ENCODE measurements around the gene PTPRN2. TPM values are rescaled to one million over a fixed set of nuclear protein-coding genes. Genes with fewer than 3 reads are reported as not detected.

PTPRN2 gene
- total RNA-seq, 1 experiment from 2014 or later: not detected

GRCh38 chr7:157840914-157841772, 746.5 kb downstream of the PTPRN2 start:
- DNase-seq: no peak
- H3K4me2 ChIP-seq: no peak overlapping the region
- CTCF ChIA-PET: no interaction called here
- no peaks in the 10 kb centered on the region for H3K36me3 ChIP-seq (ENCODE audit: low read depth)
- POLR2A ChIA-PET (ENCODE audit: unreplicated experiment): no interaction called here
- H3K9me3 ChIP-seq (ENCODE audit: insufficient read depth, low read depth): no peaks in the 10 kb centered on the region; the same call in 1 of the 2 replicates
- H3K27ac ChIP-seq: no peak overlapping the region
- H2AFZ ChIP-seq: no peak overlapping the region
- H3K9me2 ChIP-seq (ENCODE audit: insufficient read depth): no peaks in the 10 kb centered on the region
- H3K4me1 ChIP-seq (replicated peaks; ENCODE audit: insufficient read depth): no peaks in the 10 kb centered on the region
- peaks cover 84% of the 10 kb centered on the region for H3K27me3 ChIP-seq (ENCODE audit: insufficient read depth, low read depth)
- H3F3A ChIP-seq (ENCODE audit: insufficient read depth, low read depth): no peaks in the 10 kb centered on the region
- intact Hi-C loops (cut with micrococcal nuclease; ENCODE audit: unreplicated experiment): no loop called here
- no TSS peak for BruUV-seq (replicated peaks)
- no peak overlapping the region for H3K4me3 ChIP-seq
- no peak for TF ChIP-seq EZH2 (IDR thresholded peaks at IDR 0.05; ENCODE audit: low read depth)
- TF ChIP-seq, protein P1, sequence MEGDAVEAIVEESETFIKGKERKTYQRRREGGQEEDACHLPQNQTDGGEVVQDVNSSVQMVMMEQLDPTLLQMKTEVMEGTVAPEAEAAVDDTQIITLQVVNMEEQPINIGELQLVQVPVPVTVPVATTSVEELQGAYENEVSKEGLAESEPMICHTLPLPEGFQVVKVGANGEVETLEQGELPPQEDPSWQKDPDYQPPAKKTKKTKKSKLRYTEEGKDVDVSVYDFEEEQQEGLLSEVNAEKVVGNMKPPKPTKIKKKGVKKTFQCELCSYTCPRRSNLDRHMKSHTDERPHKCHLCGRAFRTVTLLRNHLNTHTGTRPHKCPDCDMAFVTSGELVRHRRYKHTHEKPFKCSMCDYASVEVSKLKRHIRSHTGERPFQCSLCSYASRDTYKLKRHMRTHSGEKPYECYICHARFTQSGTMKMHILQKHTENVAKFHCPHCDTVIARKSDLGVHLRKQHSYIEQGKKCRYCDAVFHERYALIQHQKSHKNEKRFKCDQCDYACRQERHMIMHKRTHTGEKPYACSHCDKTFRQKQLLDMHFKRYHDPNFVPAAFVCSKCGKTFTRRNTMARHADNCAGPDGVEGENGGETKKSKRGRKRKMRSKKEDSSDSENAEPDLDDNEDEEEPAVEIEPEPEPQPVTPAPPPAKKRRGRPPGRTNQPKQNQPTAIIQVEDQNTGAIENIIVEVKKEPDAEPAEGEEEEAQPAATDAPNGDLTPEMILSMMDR (conservative IDR thresholded peaks at IDR 0.05): no peak
- H3K79me2 ChIP-seq (ENCODE audit: low read depth): no peaks in the 10 kb centered on the region
- H4K20me1 ChIP-seq (ENCODE audit: insufficient read depth): no peaks in the 10 kb centered on the region

DNA sequence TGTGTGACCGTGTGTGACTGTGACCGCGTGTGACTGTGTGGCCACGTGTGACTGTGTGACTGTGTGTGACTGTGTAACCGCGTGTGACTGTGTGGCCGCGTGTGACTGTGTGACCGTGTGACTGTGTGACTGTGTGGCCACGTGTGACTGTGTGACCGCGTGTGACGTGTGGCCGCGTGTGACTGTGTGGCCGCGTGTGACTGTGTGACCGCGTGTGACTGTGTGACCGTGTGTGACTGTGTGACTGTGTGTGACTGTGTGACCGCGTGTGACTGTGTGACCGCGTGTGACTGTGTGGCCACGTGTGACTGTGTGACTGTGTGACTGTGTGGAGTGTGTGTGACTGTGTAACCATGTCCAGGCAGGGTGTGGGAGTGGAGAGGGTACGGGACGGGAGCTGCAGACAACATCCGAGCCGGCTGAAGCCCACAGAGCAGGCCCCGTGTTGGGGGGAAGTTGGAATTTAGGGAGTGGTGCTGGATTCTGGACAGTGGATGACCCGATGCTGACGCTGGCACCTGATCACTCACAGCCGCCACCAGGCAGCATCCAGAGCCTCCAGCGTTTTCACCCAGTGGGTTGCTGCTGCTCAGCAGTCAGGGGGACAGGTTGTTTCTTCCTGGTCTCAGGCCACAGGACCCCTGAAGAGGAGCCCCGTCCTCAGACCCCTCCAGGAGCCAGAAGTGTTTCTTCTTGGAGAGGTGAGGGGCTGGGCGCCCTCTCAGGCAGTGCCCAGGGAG, 747.3 kb downstream of the PTPRN2 start:
- intact Hi-C loops (cut with micrococcal nuclease; ENCODE audit: unreplicated experiment): no loop called here
- H3K4me1 ChIP-seq (replicated peaks; ENCODE audit: insufficient read depth): no peaks in the 10 kb centered on the region
- no peaks in the 10 kb centered on the region for H4K20me1 ChIP-seq (ENCODE audit: insufficient read depth)
- no peaks in the 10 kb centered on the region for H3K36me3 ChIP-seq (ENCODE audit: low read depth)
- no peak overlapping the region for H2AFZ ChIP-seq
- CTCF ChIA-PET: no interaction called here
- no peaks in the 10 kb centered on the region; the same call in 1 of the 2 replicates for H3K9me3 ChIP-seq (ENCODE audit: insufficient read depth, low read depth)
- POLR2A ChIA-PET (ENCODE audit: unreplicated experiment): no interaction called here
- H3K9me2 ChIP-seq (ENCODE audit: insufficient read depth): no peaks in the 10 kb centered on the region
- no peak overlapping the region for H3K4me3 ChIP-seq
- no peak for TF ChIP-seq EZH2 (IDR thresholded peaks at IDR 0.05; ENCODE audit: low read depth)
- TF ChIP-seq, protein P1 (conservative IDR thresholded peaks at IDR 0.05): no peak
- peaks cover 84% of the 10 kb centered on the region for H3K27me3 ChIP-seq (ENCODE audit: insufficient read depth, low read depth)
- DNase-seq: no peak
- H3K4me2 ChIP-seq: no peak overlapping the region
- no TSS peak for BruUV-seq (replicated peaks)
- no peaks in the 10 kb centered on the region for H3K79me2 ChIP-seq (ENCODE audit: low read depth)
- H3K27ac ChIP-seq: no peak overlapping the region
- no peaks in the 10 kb centered on the region for H3F3A ChIP-seq (ENCODE audit: insufficient read depth, low read depth)

GRCh38 chr7:157839672-157840167, 747.9 kb downstream of the PTPRN2 start:
- Histone ChIP-seq H3K9me3 (ENCODE audit: insufficient read depth, low read depth) (no peaks in the 10 kb centered on the region; the same call in 1 of the 2 replicates), H3K4me3 (no peak overlapping the region), H3K27ac (no peak overlapping the region), H4K20me1 (ENCODE audit: insufficient read depth) (no peaks in the 10 kb centered on the region), H3K36me3 (ENCODE audit: low read depth) (no peaks in the 10 kb centered on the region), H3K9me2 (ENCODE audit: insufficient read depth) (no peaks in the 10 kb centered on the region), H3F3A (ENCODE audit: insufficient read depth, low read depth) (no peaks in the 10 kb centered on the region), H3K4me2 (no peak overlapping the region), H3K27me3 (ENCODE audit: insufficient read depth, low read depth) (peaks cover 84% of the 10 kb centered on the region), H2AFZ (no peak overlapping the region), H3K79me2 (ENCODE audit: low read depth) (no peaks in the 10 kb centered on the region), H3K4me1 (replicated peaks; ENCODE audit: insufficient read depth) (no peaks in the 10 kb centered on the region)
- no peak for DNase-seq
- intact Hi-C loops (cut with micrococcal nuclease; ENCODE audit: unreplicated experiment): no loop called here
- POLR2A ChIA-PET (ENCODE audit: unreplicated experiment): no interaction called here
- no peak for TF ChIP-seq EZH2 (IDR thresholded peaks at IDR 0.05; ENCODE audit: low read depth)
- TF ChIP-seq, protein P1 (conservative IDR thresholded peaks at IDR 0.05): no peak
- CTCF ChIA-PET: no interaction called here
- no TSS peak for BruUV-seq (replicated peaks)

All from PC-9 (cell line).